Muscle layer of duodenum (tissue), 2 donors: Measurements from ENCODE around the gene NSMCE4A.
"Not testable (repeated sequence)": the region's sequence is repeated elsewhere in the genome, so short reads cannot be mapped to it uniquely, and the experiment has no call there.

ENCODE experiments used
- H3K27ac ChIP-seq: one replicate; pipeline ENCODE4 v1.7.0; 2013; ENCODE audit warnings: mild to moderate bottlenecking, low read length
- H3K27me3 ChIP-seq: one replicate; pipeline ENCODE4 v1.7.0; 2013; ENCODE audit warnings: low read depth, mild to moderate bottlenecking, control low read depth, low read length
- H3K36me3 ChIP-seq, 2 donors: one replicate each; pipeline ENCODE4 v1.7.0; 2013; ENCODE audit warnings: low read length in 2 of 2, control low read depth in 1 of 2, mild to moderate bottlenecking in 1 of 2; ENCODE audit not compliant: insufficient read depth in 2 of 2, control insufficient read depth in 1 of 2
- H3K4me1 ChIP-seq, 2 donors: one replicate each; pipeline ENCODE4 v1.7.0; 2013; ENCODE audit warnings: low read length in 2 of 2, mild to moderate bottlenecking in 2 of 2, control low read depth in 1 of 2, moderate library complexity in 1 of 2; ENCODE audit not compliant: insufficient read depth in 2 of 2, control insufficient read depth in 1 of 2
- H3K4me3 ChIP-seq, 2 donors: one replicate each; pipeline ENCODE4 v1.7.0; 2013; ENCODE audit warnings: low read length in 2 of 2, low read depth in 1 of 2, mild to moderate bottlenecking in 1 of 2
- H3K9me3 ChIP-seq, 2 donors: one replicate each; pipeline ENCODE4 v1.7.0; 2013; ENCODE audit warnings: low read length in 2 of 2, control low read depth in 1 of 2, mild to moderate bottlenecking in 1 of 2; ENCODE audit not compliant: control insufficient read depth in 1 of 2
- donor health status: healthy.

NSMCE4A gene

DNA sequence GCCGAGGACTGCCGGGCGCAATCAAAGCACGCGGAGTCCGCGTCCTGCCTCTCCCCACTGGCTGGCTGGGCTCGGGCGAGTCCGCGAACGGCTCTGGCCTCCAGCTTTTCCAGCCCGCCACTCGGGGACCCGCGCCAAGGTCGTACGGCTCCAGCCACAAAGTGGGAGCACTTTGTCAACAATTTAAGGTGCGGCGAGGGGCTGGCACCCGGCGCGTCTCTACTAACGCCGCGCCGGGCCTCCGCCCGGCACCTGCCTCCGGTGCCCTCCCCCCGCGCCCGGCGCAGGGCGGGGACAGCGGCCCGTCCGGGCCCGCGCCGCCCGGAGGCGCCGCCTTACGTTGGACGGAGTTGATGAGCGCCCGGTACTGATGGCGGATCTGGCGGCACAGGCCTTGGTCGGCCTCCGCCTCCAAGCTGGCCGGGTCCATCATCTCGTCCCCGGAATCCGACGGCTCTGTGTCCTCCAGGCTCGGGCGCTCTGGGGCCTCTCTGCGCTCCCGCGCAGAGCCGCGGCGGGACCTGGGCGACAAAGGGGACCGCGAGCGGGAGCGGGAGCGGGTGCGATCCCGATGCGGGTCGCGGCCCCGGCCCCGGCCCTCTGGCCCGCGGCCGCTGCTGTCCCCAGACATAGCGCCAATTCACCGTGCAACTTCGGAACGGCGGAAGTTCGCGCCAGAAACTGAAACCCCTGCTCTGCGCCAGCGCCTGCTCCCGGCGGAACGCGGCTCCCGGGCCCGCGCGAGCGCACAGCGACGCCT is at the start of gene NSMCE4A:
NSMCE4A (minus strand) TSS at position 683 of the 760 bp plus-strand sequence; CDS start at position 631, 52 bp downstream.
- peaks cover 4 to 5% of the 10 kb centered on the region in 2 donors for H3K36me3 ChIP-seq
- H3K27ac ChIP-seq, result peak within 1 kb of the TSS; percentile 72
- peak within 1 kb of the TSS; percentile 78 to 86 for H3K4me3 ChIP-seq
- no peaks in the 10 kb centered on the region for H3K9me3 ChIP-seq
- no peaks in the 10 kb centered on the region for H3K27me3 ChIP-seq
- H3K4me1 ChIP-seq, result peaks cover 0 to 26% of the 10 kb centered on the region in 2 donors

GRCh38 chr10:122023257-122023656 is 48.2 kb upstream of the NSMCE4A start:
- H3K9me3 ChIP-seq, H3K4me3 ChIP-seq, H3K36me3 ChIP-seq, H3K27me3 ChIP-seq, H3K27ac ChIP-seq: not testable (repeated sequence)
- H3K4me1 ChIP-seq, result peaks cover 0 to 18% of the 10 kb centered on the region in 2 donors

GRCh38 chr10:122022276-122022675 is 47.3 kb upstream of the NSMCE4A start:
- Histone ChIP-seq H3K36me3 (no peaks in the 10 kb centered on the region), H3K27me3 (no peaks in the 10 kb centered on the region), H3K4me3 (no peak overlapping the region), H3K27ac (peak overlapping the region; percentile 77), H3K9me3 (no peaks in the 10 kb centered on the region), H3K4me1 (peaks cover 0 to 21% of the 10 kb centered on the region in 2 donors)

GRCh38 chr10:122021828-122022227 is 46.8 kb upstream of the NSMCE4A start:
- Histone ChIP-seq H3K27me3 (no peaks in the 10 kb centered on the region), H3K4me1 (peaks cover 0 to 21% of the 10 kb centered on the region in 2 donors), H3K9me3 (no peaks in the 10 kb centered on the region), H3K4me3 (peak overlapping the region; percentile 9 to 12), H3K27ac (peak overlapping the region; percentile 77), H3K36me3 (no peaks in the 10 kb centered on the region)

- Histone ChIP-seq H3K4me1 (peaks cover 0 to 21% of the 10 kb centered on the region in 2 donors), H3K9me3 (no peaks in the 10 kb centered on the region), H3K4me3 (peak overlapping the region; percentile 9 to 12), H3K36me3 (no peaks in the 10 kb centered on the region), H3K27ac (peak overlapping the region; percentile 77), H3K27me3 (no peaks in the 10 kb centered on the region)
Observed at GRCh38 chr10:122021379-122021778, 46.4 kb upstream of the NSMCE4A start.

DNA sequence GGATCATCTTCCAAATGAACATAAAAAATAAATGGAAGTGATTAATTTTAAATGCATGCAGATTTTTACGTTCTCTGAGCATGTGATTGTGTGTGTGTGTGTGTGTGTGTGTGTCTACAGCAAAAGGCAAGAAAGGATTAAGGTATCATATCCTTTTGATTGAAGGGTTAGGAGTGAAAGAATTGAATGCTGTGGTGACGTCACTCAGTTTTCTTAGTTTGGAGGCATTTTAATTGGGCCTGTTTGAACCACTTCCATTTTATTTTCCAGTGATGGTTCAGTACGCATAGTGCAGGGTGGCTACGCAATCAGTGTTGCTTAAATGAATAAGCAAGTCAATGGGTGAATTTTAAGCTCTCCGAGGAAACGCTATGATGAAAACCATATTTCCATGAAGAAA is 45.2 kb upstream of the NSMCE4A start:
- H3K4me3 ChIP-seq, result peak overlapping the region in 1 of 2 donors; percentile 13
- H3K4me1 ChIP-seq, result peaks cover 0 to 23% of the 10 kb centered on the region in 2 donors
- no peaks in the 10 kb centered on the region for H3K27me3 ChIP-seq
- H3K9me3 ChIP-seq, result no peaks in the 10 kb centered on the region
- H3K36me3 ChIP-seq, result no peaks in the 10 kb centered on the region
- H3K27ac ChIP-seq, result peak overlapping the region; percentile 91

DNA sequence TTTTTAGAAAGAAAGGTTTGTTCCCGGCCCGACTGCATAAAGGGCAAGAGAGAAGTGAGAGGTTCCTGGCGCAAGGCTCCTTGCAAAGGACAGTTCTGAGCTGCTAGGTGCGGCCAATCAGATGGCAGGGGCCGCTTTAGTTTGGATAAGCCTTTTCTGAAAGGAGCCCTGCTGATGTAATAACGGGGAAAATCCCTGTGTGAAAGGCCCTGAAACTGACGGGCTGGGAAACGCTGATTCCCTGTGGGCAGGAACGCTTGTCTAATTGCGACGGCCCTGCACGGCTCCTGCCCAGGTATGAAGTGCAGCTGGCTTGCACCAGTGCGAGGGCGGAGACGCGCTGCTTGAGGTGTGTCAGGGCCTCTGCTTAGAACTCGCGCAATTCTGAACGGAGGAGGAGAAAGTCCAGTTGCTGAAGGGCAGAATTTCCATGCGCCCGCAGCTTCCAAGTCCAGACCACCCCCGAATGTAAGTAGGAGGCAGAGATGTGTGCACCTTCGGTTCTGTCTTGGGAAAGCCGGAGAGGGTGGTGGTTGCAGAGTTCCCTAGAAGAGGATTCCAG is 44.5 kb upstream of the NSMCE4A start:
- H3K4me1 ChIP-seq, result peaks cover 0 to 26% of the 10 kb centered on the region in 2 donors
- peak overlapping the region; percentile 91 for H3K27ac ChIP-seq
- peak overlapping the region; percentile 15 to 46 for H3K4me3 ChIP-seq

DNA sequence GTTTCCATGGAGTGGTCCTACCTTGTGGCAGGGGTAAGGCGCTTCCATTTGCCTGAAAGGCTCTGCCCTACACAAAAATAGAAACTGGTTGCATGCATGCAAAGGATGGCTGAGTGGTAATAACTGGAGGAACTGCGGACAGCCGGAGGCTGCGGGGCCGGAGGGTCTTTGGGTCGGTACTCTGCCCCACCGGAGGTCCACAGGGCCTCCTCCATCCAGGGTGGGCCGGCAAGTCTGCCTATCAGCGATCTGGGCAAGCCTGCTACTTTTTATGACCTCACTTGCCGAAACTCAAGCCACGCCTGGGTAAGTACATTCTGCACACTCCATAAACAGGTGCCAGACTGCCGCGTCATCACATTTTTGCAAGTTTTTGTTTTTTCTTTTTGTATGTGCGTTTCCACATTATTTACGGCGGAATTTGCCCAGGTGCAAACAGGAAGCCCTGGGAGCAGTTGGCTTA is 44.0 kb upstream of the NSMCE4A start:
- Histone ChIP-seq H3K36me3 (no peaks in the 10 kb centered on the region), H3K9me3 (no peaks in the 10 kb centered on the region), H3K4me3 (peak overlapping the region; percentile 22 to 46), H3K4me1 (peaks cover 0 to 26% of the 10 kb centered on the region in 2 donors), H3K27ac (peak overlapping the region; percentile 91), H3K27me3 (no peaks in the 10 kb centered on the region)

More for the DNA sequence above, 44.5 kb upstream of the NSMCE4A start:
- H3K9me3 ChIP-seq, result no peaks in the 10 kb centered on the region
- H3K27me3 ChIP-seq, result no peaks in the 10 kb centered on the region
- no peaks in the 10 kb centered on the region for H3K36me3 ChIP-seq

DNA sequence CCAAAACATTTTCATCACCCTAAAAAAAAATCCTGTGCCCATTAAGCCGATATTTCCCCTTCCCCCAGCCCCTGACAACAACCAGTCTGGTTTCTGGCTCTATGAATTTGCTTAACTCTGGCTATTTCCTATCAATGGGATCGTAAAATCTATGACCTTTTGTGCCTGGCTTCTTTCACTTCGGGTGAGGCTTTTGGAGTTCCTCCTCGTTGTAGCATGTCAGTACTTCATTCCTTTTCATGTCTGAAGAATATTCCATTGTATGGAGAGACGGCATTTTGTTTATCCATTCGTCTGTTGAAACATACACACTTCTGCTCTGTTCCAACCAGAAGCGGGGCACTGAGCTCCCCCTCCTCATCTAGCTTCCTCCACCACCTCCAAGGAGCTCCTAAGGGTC is 43.5 kb upstream of the NSMCE4A start:
- H3K27me3 ChIP-seq, result no peaks in the 10 kb centered on the region
- H3K4me3 ChIP-seq, result peak overlapping the region; percentile 22 to 46
- H3K36me3 ChIP-seq, result no peaks in the 10 kb centered on the region
- H3K27ac ChIP-seq, result peak overlapping the region; percentile 91
- H3K9me3 ChIP-seq, result no peaks in the 10 kb centered on the region
- H3K4me1 ChIP-seq, result peaks cover 0 to 28% of the 10 kb centered on the region in 2 donors

GRCh38 chr10:122017926-122018325 is 42.9 kb upstream of the NSMCE4A start:
- H3K27me3 ChIP-seq, H3K9me3 ChIP-seq, H3K4me3 ChIP-seq, H3K36me3 ChIP-seq: not testable (repeated sequence)
- Histone ChIP-seq H3K4me1 (peaks cover 0 to 34% of the 10 kb centered on the region in 2 donors), H3K27ac (peak overlapping the region; percentile 91)

DNA sequence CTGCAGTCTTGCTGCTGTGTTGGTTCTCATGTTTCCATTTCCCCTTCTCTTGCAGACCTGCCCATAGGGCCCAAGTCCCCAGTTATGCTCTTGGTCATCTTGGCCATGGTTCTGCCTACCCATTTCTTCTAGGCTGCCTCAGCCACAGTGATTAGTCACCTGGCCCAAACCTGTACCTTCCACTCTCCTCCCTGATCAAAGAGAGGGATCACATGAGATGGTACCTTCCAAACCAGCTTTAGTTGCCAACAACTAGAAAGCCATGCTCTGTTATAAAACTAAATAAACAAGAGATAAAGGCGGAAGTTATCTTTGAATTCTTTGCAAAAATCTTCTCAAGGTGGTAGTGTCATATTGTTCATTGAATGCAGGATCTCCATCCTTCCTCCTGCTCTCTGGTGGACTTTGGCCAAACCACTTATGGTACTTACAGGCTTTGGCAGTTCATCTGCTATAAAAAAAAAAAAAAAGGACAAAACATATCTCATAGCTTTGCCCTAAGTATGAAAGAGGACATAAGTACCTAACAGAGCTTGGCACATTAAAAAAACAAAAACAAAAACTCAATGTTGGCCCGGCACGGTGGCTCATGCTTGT is 39.7 kb upstream of the NSMCE4A start:
- Histone ChIP-seq H3K4me3 (no peak overlapping the region), H3K27ac (no peak overlapping the region), H3K4me1 (peaks cover 0 to 34% of the 10 kb centered on the region in 2 donors), H3K9me3 (no peaks in the 10 kb centered on the region), H3K27me3 (no peaks in the 10 kb centered on the region), H3K36me3 (no peaks in the 10 kb centered on the region)
